ENCODE results near the gene GPR27.

GPR27 gene

GRCh38 chr3:71728632-71729342 is 24.9 kb upstream of the GPR27 start:
- no peak for TF ChIP-seq CTCF (IDR thresholded peaks at IDR 0.05; ENCODE audit: low read depth, low read length)
- H3K4me3 ChIP-seq (ENCODE audit: low read depth, low read length) = no peak overlapping the region
- in situ Hi-C loops (cut with HindIII; ENCODE audit: low sequenced_read_pairs) = no loop called here
- no peak for DNase-seq (ENCODE audit: low read depth, low spot score)

GRCh38 chr3:71732637-71733036 is 21.0 kb upstream of the GPR27 start:
- DNase-seq (ENCODE audit: low read depth, low spot score) = no peak
- H3K4me3 ChIP-seq (ENCODE audit: low read depth, low read length) = no peak overlapping the region
- in situ Hi-C loops (cut with HindIII; ENCODE audit: low sequenced_read_pairs) = no loop called here
- no peak for TF ChIP-seq CTCF (IDR thresholded peaks at IDR 0.05; ENCODE audit: low read depth, low read length)

GRCh38 chr3:71733319-71733718 is 20.3 kb upstream of the GPR27 start:
- in situ Hi-C loops (cut with HindIII; ENCODE audit: low sequenced_read_pairs) = no loop called here
- no peak for TF ChIP-seq CTCF (IDR thresholded peaks at IDR 0.05; ENCODE audit: low read depth, low read length)
- no peak overlapping the region for H3K4me3 ChIP-seq (ENCODE audit: low read depth, low read length)
- no peak for DNase-seq (ENCODE audit: low read depth, low spot score)

GRCh38 chr3:71734881-71735280 is 18.8 kb upstream of the GPR27 start:
- no peak overlapping the region for H3K4me3 ChIP-seq (ENCODE audit: low read depth, low read length)
- DNase-seq (ENCODE audit: low read depth, low spot score) = no peak
- no peak for TF ChIP-seq CTCF (IDR thresholded peaks at IDR 0.05; ENCODE audit: low read depth, low read length)
- in situ Hi-C loops (cut with HindIII; ENCODE audit: low sequenced_read_pairs) = no loop called here

GRCh38 chr3:71742621-71743020 is 11.0 kb upstream of the GPR27 start:
- H3K4me3 ChIP-seq (ENCODE audit: low read depth, low read length) = no peak overlapping the region
- no peak for DNase-seq (ENCODE audit: low read depth, low spot score)
- in situ Hi-C loops (cut with HindIII; ENCODE audit: low sequenced_read_pairs) = no loop called here
- no peak for TF ChIP-seq CTCF (IDR thresholded peaks at IDR 0.05; ENCODE audit: low read depth, low read length)

GRCh38 chr3:71744738-71745137 is 8.9 kb upstream of the GPR27 start:
- in situ Hi-C loops (cut with HindIII; ENCODE audit: low sequenced_read_pairs) = no loop called here
- no peak overlapping the region for H3K4me3 ChIP-seq (ENCODE audit: low read depth, low read length)
- no peak for TF ChIP-seq CTCF (IDR thresholded peaks at IDR 0.05; ENCODE audit: low read depth, low read length)
- DNase-seq (ENCODE audit: low read depth, low spot score) = no peak

Data from astrocyte of the spinal cord (primary cell).